Measurements from ENCODE around the gene PGLYRP2.

Gene PGLYRP2

GRCh38 chr19:15457701-15458484, 21.4 kb downstream of the PGLYRP2 start:
- intact Hi-C loops (cut with DNase I), result loop anchor here (10.0 kb wide), 1 partner anchor 333 kb away; a partner anchor contains a TSS

DNA sequence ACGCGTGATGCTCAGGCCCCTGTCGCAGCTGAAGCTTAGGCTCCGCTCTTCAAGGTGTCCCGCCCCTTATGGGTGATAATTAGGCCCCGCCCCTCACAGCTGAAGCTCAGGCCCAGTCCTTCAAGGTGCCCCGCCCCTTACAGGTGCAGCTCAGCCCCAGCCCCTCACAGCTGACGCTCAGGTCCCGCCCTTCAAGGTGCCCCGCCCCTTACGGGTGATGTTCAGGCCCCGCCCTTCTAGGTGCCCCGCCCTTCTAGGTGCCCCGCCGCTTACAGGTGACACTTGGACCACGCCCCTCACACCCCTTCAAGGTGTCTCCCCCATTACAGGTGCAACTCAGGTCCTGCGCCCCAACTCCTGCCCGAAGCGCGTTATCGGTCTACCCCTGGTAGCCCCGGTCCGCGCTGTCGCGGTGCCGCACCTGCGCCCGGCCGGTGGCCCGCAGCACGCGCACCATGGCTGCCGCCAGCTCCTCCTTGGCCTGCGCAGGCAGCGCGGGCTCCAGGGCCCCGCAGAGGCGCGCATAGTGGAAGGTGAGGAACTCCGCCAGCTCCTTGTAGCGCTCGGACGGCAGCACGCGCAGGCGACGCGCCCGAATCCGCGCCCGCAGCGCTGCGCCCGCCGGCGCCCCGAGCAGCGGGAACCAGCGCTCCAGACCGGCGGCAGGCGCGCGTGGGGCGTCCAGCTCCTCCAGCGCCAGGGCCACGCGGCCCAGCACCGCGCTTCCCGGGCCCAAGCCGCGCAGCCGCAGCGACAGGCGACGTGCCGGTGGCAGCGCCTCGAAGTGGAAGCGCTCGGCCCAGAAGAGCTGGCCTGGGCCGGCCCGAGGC, 22.2 kb downstream of the PGLYRP2 start:
- DNase-seq, result peak in 3 of 10 donors; percentile 51 to 81 (median 55)
- intact Hi-C loops (cut with DNase I), result loop anchor here (10.0 kb wide), 1 partner anchor 332 kb away; a partner anchor contains a TSS

More at GRCh38 chr19:15457701-15458484, 21.4 kb downstream of the PGLYRP2 start:
- peak in 3 of 10 donors; percentile 34 to 57 (median 53) for DNase-seq

- DNase-seq, result peak in 1 of 10 donors; percentile 26
- intact Hi-C loops (cut with DNase I), result loop anchor here (10.0 kb wide), 1 partner anchor 332 kb away; a partner anchor contains a TSS
Measured at GRCh38 chr19:15456441-15456840, 22.9 kb downstream of the PGLYRP2 start.

DNA sequence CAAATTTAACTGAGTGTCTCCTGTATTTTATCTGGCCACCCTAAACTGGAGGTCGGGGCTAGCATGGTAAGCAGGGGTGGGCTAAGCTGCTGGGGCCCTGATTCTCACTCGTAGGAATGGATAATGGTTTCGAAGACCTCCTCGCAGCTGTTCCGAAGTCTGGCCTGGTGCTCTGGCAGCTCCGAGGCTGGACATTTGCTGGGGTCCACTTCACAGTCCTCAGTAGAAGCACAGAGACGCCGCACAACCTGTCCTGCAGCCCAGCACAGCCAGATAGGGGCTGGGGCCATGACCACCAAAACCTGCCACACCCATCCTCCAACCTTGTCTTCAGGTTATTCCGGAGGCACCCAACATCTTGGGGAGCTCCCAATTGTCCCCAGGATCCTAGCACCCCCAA, 23.3 kb downstream of the PGLYRP2 start:
- DNase-seq, result peak in 1 of 10 donors; percentile 23
- intact Hi-C loops (cut with DNase I), result loop anchor here (10.0 kb wide), 1 partner anchor 331 kb away; a partner anchor contains a TSS

GRCh38 chr19:15453906-15454860, 25.1 kb downstream of the PGLYRP2 start:
- intact Hi-C loops (cut with DNase I), result loop anchor here (5.0 to 10.0 kb wide), 2 partner anchors 37 to 329 kb away; partner anchors contain the start of gene AKAP8L
- peak in 1 of 10 donors; percentile 59 for DNase-seq

DNA sequence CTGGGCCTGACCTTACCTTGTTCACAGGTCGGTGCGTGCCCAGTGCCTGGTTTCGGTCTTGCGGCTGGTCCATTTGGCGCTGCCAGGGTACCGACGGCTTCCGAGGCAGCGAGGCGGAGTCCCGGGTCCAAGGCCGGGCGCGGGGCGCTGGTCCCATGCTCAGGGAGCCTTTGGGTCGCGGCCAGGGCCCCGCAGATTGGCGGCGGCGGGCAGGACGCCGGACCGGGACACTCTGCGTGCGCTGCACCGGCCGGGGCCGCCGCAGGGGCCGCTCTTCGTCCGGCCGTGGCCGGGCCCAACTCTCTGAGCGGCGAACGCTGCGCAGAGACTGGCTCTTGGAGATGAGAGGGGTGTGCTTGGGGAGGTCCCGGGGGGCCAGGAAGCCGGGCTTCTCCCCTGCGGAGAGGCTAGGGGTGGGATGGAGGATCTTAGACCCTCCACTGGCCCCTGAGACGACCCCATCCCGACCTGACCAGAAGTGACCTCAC, 26.2 kb downstream of the PGLYRP2 start:
- intact Hi-C loops (cut with DNase I), result loop anchor here (5.0 to 10.0 kb wide), 2 partner anchors 36 to 328 kb away; partner anchors contain the start of gene AKAP8L
- DNase-seq, result peak in 1 of 10 donors; percentile 62

DNA sequence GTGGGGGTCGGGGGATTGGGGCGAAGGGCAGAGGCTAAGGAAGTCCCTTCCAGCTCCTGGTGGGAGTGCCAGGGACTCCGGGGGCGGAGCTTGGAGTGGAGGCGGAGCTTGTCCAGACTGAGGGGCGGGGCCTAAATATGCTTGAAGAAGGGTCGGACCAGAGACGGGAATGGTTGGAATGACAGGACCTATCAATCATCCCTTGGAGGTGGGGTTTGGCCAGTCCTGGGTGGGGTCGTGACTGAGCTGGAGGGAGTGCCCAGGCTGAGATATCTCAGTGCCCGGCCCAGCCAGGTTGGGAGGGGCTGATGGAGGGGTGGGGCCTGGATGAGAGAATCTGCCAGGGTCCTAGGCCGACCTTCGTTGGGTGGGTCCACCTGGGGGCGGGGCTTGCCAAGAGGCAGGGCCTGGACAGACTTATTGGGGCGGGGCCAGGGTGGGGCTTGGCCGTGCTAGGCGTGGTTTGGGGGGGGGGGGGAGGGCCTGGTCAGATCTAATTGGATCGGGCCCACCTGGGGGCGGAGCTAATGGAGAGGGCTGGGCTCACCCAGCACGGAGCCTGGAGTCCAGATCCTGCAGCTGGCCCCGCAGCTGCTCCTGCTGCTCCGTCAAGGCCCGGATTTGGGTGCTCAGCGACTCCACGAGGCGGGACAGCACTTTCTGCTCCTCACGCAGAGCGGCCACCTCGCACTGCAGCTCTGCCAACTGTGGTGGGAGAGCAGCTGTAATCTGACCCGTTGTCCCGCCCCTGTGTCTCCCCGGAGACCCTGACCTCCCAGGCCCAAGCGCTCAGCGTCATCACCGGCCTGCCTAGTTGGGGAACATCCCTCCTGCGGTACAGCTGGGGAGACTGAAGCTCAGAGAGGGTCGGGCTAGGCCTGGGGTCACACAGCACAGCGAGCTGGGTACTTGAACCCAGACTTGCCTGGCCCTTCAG, 26.9 kb downstream of the PGLYRP2 start:
- intact Hi-C loops (cut with DNase I), result loop anchor here (5.0 to 10.0 kb wide), 2 partner anchors 35 to 328 kb away; partner anchors contain the start of gene AKAP8L
- peak in 7 of 10 donors; percentile 18 to 93 (median 50) for DNase-seq

DNA sequence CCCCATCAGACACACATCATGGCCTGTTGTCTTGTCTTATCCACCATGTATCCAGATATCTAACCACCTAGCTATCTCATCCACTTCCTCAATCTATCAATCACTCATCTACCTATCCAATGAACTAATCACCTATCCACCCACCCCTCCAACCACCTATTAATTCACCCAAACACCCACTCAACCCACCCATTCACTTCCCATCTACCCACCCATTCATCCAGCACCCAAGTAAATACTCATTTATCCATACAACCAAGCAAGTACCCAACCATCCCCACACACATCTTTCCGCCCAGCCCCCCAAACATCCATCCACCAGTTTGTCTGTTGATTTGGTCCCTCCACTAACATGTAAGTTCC, 28.8 kb downstream of the PGLYRP2 start:
- intact Hi-C loops (cut with DNase I), result loop anchor here (5.0 to 10.0 kb wide), 2 partner anchors 33 to 326 kb away; partner anchors contain the start of gene AKAP8L
- peak in 1 of 10 donors; percentile 24 for DNase-seq

DNA sequence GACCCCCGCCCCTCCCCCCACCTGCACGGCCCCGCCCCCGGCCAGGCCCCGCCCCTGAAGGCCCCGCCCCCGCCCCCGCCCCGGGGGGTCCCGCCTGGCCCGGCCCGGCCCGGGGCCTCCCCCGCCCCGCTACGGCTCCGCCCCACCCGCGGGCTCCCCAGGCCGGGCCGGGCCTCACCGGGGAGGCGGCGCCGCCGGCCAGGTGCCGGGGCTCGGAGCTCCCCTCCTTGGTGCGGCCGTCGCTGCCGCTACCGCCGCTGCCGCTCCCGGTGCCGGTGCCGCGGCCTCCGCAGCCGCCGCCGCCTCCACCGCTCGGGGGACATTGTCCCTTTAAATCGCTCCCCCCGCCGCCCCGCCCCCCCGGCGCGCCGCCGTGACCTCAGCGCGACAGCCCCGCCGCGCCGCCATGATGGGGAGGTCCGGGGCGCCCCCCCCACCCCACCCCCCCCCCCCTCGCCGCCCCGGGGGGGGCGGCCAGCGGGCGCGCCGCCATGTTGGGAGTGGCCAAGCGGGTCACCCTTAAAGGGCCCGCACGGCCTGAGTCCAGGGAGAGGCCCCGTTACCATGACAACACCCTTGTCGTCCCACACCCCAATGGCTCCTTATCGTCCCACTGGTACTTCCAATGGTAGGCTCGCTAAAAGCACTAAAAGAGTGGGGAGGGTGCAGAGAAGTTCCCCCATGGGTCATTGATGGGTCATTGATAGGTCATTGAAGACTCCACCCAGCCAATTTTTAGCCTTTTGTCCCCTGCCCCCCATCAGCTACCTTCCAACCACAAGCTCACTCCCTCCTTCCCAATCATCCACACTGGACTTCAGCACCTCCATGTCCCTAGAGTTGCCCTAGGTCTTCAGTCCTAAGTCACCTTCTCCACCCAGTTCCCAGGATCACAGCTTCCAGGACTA, 29.4 kb downstream of the PGLYRP2 start, which contains the start of gene WIZ:
WIZ (minus strand) TSS at position 337 of the 908 bp plus-strand sequence. CDS start 1,649 bp downstream, outside the sequence.
- DNase-seq, result peak; percentile 62 to 97 (median 74)
- intact Hi-C loops (cut with DNase I), result loop anchor here (2.0 to 10.0 kb wide), 3 partner anchors 17 to 325 kb away; partner anchors contain the start of gene AKAP8L

DNA sequence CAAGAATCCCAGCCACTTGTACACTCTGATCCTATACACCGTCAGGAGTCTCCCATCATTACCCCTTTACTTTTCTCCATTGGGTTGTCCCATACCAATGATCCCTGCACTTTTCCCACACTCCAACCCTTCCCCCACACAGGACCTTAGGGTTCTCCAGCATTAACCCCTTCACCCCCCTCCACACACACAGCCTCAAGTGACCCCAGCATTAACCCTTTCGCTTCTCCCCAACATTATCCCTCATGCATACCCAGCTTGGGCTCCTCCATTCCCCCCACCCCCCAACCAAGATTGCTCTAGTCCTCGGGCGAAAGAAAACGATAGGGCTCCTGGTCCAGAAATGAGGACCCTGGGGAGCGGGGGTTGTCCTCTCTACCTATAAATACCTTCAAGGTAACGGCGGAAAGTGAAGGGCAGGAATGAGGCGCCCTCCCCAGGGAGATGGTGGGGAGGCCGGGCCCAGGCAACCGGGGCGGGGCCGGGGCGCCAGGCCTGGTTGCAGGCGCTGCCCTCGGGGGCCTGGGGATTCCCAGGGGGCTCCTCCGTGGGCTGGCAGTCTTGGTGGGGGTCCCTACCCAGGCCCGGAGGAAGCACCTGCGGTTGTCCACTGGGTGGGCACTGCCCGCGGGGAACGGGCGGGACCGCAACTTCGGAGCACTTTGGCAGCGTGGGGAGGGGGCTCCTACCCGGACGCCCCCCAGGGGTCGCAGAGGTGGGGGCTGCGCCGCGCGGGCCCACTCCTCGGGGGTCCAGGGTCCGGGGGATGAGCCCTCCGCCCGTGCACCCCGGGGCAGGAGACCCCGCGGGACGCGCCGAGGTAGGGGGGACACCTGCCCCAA, 30.3 kb downstream of the PGLYRP2 start:
- DNase-seq, result peak in 1 of 10 donors; percentile 70
- intact Hi-C loops (cut with DNase I), result loop anchor here (2.0 kb wide), 1 partner anchor 16 kb away; no protein-coding TSS in a partner anchor

- intact Hi-C loops (cut with DNase I), result loop anchor here (2.0 kb wide), 1 partner anchor 15 kb away; no protein-coding TSS in a partner anchor
- DNase-seq, result peak in 1 of 10 donors; percentile 14
Measured at GRCh38 chr19:15448044-15448777, 31.1 kb downstream of the PGLYRP2 start.

- DNase-seq, result no peak
- intact Hi-C loops (cut with DNase I), result no loop called here
Measured at GRCh38 chr19:15447057-15447456, 32.2 kb downstream of the PGLYRP2 start.

DNA sequence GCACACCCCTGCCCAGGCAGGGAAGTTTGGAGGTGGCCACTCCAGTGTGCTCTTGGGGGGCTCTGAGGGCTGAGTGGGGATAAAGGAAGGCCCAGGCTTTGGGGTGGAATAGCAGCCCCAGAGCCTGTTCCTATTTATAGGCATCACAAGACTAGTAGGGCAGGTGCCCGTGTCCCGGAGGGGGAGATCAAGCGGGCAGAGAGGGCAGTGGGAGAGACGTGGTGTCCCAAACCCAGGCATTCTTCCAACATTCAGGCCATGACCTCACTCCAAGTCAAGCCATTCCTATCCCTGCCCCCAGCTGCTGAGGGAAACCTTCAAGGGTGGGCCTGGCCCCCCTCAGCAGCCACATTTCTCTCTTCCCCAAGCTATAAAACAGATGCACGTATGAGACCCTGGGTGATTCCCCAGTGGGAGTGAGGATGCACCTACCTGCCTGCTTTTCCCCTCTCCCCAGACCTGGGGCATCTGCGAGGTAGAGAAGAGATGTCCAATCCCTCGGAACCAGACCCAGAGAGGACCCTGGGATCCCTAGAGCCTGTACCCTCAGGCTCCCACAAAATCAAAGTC, 33.4 kb downstream of the PGLYRP2 start:
- intact Hi-C loops (cut with DNase I), result no loop called here
- no peak for DNase-seq

GRCh38 chr19:15445227-15445605, 34.1 kb downstream of the PGLYRP2 start:
- intact Hi-C loops (cut with DNase I), result no loop called here
- DNase-seq, result no peak

All from posterior cingulate gyrus (tissue), 11 donors.